Natural killer cell (primary cell): ENCODE measurements around the gene BTBD16. TPM values are rescaled to one million over a fixed set of nuclear protein-coding genes. Genes with fewer than 3 reads are reported as not detected.

Source experiments
- ATAC-seq, 3 donors: fragments of 150-1000 bp in 2 of 3; fragments of 200-7000 bp in 1 of 3; cut with Tn5 transposase; 1 replicate in 1 of 3; 2 replicates in 2 of 3; pipeline ENCODE4 v1.10.0; 2021; ENCODE audit warnings: mild to moderate bottlenecking in 2 of 3, moderate library complexity in 2 of 3
- DNase-seq, 2 donors: peaks; one replicate each; pipeline versions ENCODE4 v3.0.0 to v3.0.0-alpha.2; 2013 to 2021; ENCODE audit warnings: mixed read lengths in 1 of 2
- H3K27ac ChIP-seq: one replicate; pipeline ENCODE4 v1.5.1; 2013; ENCODE audit warnings: mild to moderate bottlenecking, low read length
- H3K27me3 ChIP-seq: one replicate; pipeline ENCODE4 v1.6.1; 2013; ENCODE audit warnings: low read length; ENCODE audit not compliant: control insufficient read depth, insufficient read depth
- H3K36me3 ChIP-seq: one replicate; pipeline ENCODE4 v1.6.1; 2013; ENCODE audit warnings: low read length; ENCODE audit not compliant: control insufficient read depth, insufficient read depth
- H3K4me1 ChIP-seq: one replicate; pipeline ENCODE4 v1.6.1; 2013; ENCODE audit warnings: low read length; ENCODE audit not compliant: control insufficient read depth, insufficient read depth
- H3K4me3 ChIP-seq: one replicate; pipeline ENCODE4 v1.5.1; 2013; ENCODE audit warnings: low read length
- H3K9me3 ChIP-seq: one replicate; pipeline ENCODE4 v1.6.1; 2013; ENCODE audit warnings: low read length; ENCODE audit not compliant: control insufficient read depth, insufficient read depth
- H3K27ac Mint-ChIP-seq, 2 donors: one replicate each; pipeline ENCODE4 v1.8.0; 2022; ENCODE audit warnings: mild to moderate bottlenecking in 2 of 2, mixed read lengths in 2 of 2, moderate library complexity in 1 of 2
- H3K27me3 Mint-ChIP-seq, 2 donors: one replicate each; pipeline ENCODE4 v1.8.0; 2022; ENCODE audit warnings: low read depth in 2 of 2, mixed read lengths in 2 of 2
- H3K36me3 Mint-ChIP-seq: one replicate; pipeline ENCODE4 v1.8.0; 2022; ENCODE audit warnings: mixed read lengths
- H3K4me1 Mint-ChIP-seq, 2 donors: one replicate each; pipeline ENCODE4 v1.8.0; 2022; ENCODE audit warnings: mixed read lengths in 2 of 2
- H3K4me3 Mint-ChIP-seq: one replicate; pipeline ENCODE4 v1.8.0; 2022; ENCODE audit warnings: mild to moderate bottlenecking, moderate library complexity, mixed read lengths
- H3K9me3 Mint-ChIP-seq, 2 donors: one replicate each; pipeline ENCODE4 v1.8.0; 2022; ENCODE audit warnings: mixed read lengths in 2 of 2
- WGBS: methylation state at CpG from one replicate; pipeline ENCODE4 v1.1.7; 2013; ENCODE audit warnings: missing lambda C conversion rate; ENCODE audit not compliant: insufficient coverage; 5-methylcytosine and 5-hydroxymethylcytosine counted together
- intact Hi-C: fragments of 100-400 bp; cut with micrococcal nuclease; formaldehyde crosslinking; loops from one replicate; pipeline ENCODE4 v1.14.2; 2022
- total RNA-seq, 4 donors: library from RNA; stranded (reverse); fragments of 120-200 nt in 1 of 4; gene quantifications; one replicate each; pipeline versions ENCODE4 v1.2.3 to v1.2.4, GENCODE V29; 2013 to 2022
- TF ChIP-seq, protein P1 (sequence below): fragments of 200-600 bp; IDR thresholded peaks from one replicate; pipeline ENCODE4 v1.8.0; 2022; ENCODE audit warnings: antibody characterized with exemption

BTBD16 gene
- total RNA-seq, 3 donors from 2014 or later (not counting 1 experiment from before 2014, with no cell fraction given): not detected

GRCh38 chr10:122267849-122268737, 3.0 kb upstream of the BTBD16 start:
- H3K4me1 ChIP-seq: no peaks in the 10 kb centered on the region
- H3K9me3 Mint-ChIP-seq: peaks cover 0 to 4% of the 10 kb centered on the region in 2 donors
- intact Hi-C loops: no loop called here
- H3K36me3 ChIP-seq: no peaks in the 10 kb centered on the region
- H3K27me3 Mint-ChIP-seq: peaks cover 18 to 34% of the 10 kb centered on the region in 2 donors
- H3K27ac Mint-ChIP-seq: no peak overlapping the region
- H3K4me3 ChIP-seq: no peak overlapping the region
- H3K4me1 Mint-ChIP-seq: peaks cover 0 to 5% of the 10 kb centered on the region in 2 donors
- TF ChIP-seq, protein P1, sequence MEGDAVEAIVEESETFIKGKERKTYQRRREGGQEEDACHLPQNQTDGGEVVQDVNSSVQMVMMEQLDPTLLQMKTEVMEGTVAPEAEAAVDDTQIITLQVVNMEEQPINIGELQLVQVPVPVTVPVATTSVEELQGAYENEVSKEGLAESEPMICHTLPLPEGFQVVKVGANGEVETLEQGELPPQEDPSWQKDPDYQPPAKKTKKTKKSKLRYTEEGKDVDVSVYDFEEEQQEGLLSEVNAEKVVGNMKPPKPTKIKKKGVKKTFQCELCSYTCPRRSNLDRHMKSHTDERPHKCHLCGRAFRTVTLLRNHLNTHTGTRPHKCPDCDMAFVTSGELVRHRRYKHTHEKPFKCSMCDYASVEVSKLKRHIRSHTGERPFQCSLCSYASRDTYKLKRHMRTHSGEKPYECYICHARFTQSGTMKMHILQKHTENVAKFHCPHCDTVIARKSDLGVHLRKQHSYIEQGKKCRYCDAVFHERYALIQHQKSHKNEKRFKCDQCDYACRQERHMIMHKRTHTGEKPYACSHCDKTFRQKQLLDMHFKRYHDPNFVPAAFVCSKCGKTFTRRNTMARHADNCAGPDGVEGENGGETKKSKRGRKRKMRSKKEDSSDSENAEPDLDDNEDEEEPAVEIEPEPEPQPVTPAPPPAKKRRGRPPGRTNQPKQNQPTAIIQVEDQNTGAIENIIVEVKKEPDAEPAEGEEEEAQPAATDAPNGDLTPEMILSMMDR: peak; percentile 88
- H3K36me3 Mint-ChIP-seq: peaks cover 11% of the 10 kb centered on the region
- no peak overlapping the region for H3K27ac ChIP-seq
- no peak overlapping the region for H3K4me3 Mint-ChIP-seq
- DNase-seq (peak; percentile 35 to 61), ATAC-seq (peak; percentile 65 to 95 (median 76))
- 53% methylated on average over 14 of the region's 14 CpGs for WGBS
- H3K27me3 ChIP-seq: no peaks in the 10 kb centered on the region
- H3K9me3 ChIP-seq: no peaks in the 10 kb centered on the region

DNA sequence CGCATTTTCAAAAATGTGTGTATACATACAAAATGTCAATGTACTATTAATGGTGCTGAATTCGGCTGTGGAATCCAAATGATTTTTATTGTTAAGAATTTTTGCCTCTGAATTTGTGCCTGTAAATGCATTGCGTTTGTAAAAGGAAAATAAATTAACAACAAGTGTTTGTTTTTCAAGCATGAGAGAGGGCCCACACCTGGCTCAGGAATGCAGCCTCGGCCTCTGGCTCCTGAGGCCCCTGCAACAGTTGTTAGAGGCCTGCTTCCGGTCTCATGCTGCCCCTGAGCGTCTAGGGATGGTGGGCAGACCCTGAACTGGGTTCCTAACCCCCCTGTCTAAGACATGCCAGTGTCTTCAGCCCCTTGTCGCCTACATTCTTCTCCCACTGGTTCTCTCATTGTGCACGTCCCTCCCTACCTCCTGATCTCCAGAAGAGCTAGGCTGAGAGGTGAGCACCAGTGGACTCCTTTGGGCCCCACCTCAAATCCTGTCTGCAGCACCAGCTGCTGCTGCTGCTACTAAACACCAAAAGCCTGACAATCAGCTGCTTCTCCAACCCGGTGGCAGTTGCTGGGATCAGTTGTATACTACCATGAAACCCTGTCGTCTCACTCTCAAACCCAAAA, 1.9 kb upstream of the BTBD16 start:
- H3K4me3 ChIP-seq: no peak overlapping the region
- H3K27me3 ChIP-seq: no peaks in the 10 kb centered on the region
- Mint-ChIP-seq H3K4me1 (peaks cover 0 to 5% of the 10 kb centered on the region in 2 donors), H3K27me3 (peaks cover 9 to 23% of the 10 kb centered on the region in 2 donors), H3K36me3 (peaks cover under 1% of the 10 kb centered on the region), H3K4me3 (no peak overlapping the region), H3K9me3 (no peaks in the 10 kb centered on the region), H3K27ac (no peak overlapping the region)
- TF ChIP-seq, protein P1: no peak
- 84% methylated on average over 10 of the region's 10 CpGs for WGBS
- DNase-seq: no peak
- H3K9me3 ChIP-seq: no peaks in the 10 kb centered on the region
- H3K36me3 ChIP-seq: no peaks in the 10 kb centered on the region
- intact Hi-C loops: no loop called here
- H3K27ac ChIP-seq: no peak overlapping the region
- ATAC-seq: no peak
- H3K4me1 ChIP-seq: no peaks in the 10 kb centered on the region

GRCh38 chr10:122273966-122274545, 3.0 kb downstream of the BTBD16 start:
- H3K4me3 ChIP-seq: no peak overlapping the region
- Mint-ChIP-seq H3K27ac (no peak overlapping the region), H3K36me3 (no peaks in the 10 kb centered on the region), H3K4me1 (no peaks in the 10 kb centered on the region), H3K9me3 (no peaks in the 10 kb centered on the region), H3K4me3 (no peak overlapping the region), H3K27me3 (peaks cover 7 to 10% of the 10 kb centered on the region in 2 donors)
- no peaks in the 10 kb centered on the region for H3K36me3 ChIP-seq
- no peaks in the 10 kb centered on the region for H3K9me3 ChIP-seq
- intact Hi-C loops: no loop called here
- 71% methylated on average over 10 of the region's 10 CpGs for WGBS
- H3K27ac ChIP-seq: no peak overlapping the region
- no peaks in the 10 kb centered on the region for H3K4me1 ChIP-seq
- TF ChIP-seq, protein P1: no peak
- ATAC-seq (no peak), DNase-seq (no peak)
- no peaks in the 10 kb centered on the region for H3K27me3 ChIP-seq
